RKO (cell line): Measurements from ENCODE around the gene SLC37A4.
"Not testable (repeated sequence)": the region's sequence is repeated elsewhere in the genome, so short reads cannot be mapped to it uniquely, and the experiment has no call there.

Experiments
- DNase-seq: peaks from one replicate; pipeline ENCODE4 v3.0.0-alpha.2; 2016; ENCODE audit warnings: low spot score

SLC37A4 gene

GRCh38 chr11:119017377-119017776 is 13.3 kb downstream of the SLC37A4 start:
- not testable (repeated sequence) for DNase-seq

- DNase-seq: no peak
These were observed 14.3 kb downstream of the SLC37A4 start for GRCh38 chr11:119016216-119017009.

DNA sequence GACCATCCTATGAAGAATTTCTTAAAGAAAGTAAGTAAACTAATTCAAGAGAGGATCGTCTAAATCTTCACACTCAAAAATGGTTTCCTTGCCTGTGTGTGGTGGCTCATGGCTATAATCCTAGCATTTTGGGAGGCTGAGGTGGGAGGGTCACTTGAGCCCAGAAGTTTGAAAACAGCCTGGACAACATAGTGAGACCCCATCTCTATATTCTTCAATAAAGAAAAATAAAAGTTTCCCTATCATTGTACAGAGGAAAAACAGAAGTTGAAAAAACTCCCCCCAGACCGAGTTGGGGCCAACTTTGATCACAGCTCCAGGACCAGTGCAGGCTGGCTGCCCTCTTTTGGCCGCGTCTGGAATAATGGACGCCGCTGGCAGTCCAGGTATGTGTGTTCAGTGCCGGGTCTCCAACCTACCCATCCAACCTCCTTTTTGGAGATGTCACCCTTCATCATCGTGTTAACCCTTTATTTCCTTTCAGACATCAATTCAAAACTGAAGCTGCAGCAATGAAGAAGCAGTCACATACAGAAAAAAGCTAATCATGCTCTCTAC is 15.5 kb downstream of the SLC37A4 start:
- no peak for DNase-seq

GRCh38 chr11:119014209-119014924 is 16.3 kb downstream of the SLC37A4 start:
- no peak for DNase-seq

DNA sequence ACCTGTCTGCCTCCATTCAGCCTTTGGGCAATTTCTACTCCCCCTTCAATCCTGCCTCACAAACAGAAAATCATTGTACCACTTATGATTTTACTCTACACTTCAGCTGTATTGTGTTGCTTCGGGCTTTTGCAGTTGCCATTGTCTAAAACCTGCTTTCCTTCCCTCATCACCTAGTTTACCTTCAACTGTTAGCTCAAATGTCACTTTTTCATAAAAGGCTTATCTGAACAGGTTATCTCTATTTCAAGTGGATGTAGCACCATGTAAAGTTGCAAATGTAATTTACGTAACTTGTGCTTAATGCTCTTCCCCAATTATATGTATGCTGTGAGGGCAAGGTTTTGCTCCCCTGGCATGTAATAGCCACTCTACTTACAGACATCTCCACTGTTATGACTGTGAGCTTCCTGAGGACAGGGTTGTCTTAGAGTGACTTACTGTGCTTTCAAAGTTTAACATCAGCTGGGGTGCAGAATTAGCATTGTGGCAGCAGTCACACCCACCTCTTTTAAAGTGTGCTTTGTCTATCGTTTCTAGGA is 18.0 kb downstream of the SLC37A4 start:
- no peak for DNase-seq

GRCh38 chr11:119011476-119012053 is 19.1 kb downstream of the SLC37A4 start:
- DNase-seq: no peak

DNA sequence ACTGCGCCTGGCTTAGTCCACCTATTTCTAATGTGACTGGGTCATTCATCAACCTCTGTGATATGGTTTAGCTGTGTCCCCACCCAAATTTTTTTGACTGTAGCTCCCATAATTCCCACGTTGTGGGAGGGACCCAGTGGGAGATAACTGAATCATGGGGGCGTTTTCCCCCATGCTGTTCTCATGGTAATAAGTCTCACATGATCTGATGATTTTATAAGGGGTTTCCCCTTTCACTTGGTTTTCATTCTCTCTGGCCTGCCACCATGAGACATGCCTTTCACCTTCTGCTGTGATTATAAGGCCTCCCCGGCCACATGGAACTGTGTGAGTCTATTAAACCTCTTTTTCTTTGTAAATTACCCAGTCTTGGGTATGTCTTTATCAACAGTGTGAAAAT is 24.0 kb downstream of the SLC37A4 start:
- DNase-seq: no peak

- peak; percentile 84 for DNase-seq
These were observed 29.8 kb downstream of the SLC37A4 start for GRCh38 chr11:119000906-119001305.

- DNase-seq: peak; percentile 86
These were observed 31.9 kb downstream of the SLC37A4 start for GRCh38 chr11:118998822-118999221.

GRCh38 chr11:118998388-118998717 is 32.3 kb downstream of the SLC37A4 start:
- no peak for DNase-seq

DNA sequence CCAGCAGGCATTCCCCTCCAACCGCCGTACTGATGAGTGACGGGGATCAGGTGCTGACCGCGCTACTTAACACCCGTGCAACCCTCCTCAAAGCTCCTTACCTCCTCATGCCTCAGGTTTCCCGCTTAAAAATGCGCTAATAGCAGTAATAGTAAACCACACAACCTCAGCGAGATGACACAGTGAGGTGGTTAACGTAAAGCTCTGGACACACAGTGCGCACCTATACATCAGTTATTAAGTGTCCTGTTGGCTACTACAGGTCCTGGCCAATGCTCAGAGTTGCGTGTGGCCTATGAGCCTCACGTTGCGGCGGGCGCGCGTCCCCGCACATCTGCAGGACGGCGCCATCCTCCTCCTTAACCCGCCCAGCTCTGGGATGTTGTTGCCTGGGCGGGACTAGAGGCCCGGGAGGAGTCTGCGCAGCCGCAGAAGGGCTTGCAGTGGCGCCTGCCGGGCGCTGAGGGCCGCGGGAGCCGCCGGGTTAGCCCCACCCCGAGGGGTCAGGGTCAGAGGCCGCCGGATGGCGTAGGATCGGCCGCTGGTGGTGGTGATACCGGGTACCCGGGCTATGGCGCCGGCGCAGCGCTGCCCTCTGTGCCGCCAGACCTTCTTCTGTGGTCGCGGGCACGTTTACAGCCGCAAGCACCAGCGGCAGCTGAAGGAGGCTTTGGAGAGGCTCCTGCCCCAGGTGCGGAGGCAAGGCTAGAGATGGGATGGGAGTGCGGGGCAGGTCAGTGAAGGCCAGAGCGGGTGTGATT is 32.9 kb downstream of the SLC37A4 start, which contains the start of gene CENATAC:
CENATAC (plus strand) TSS at position 512 of the 761 bp plus-strand sequence; CDS start at position 572, 60 bp downstream.
- peak; percentile 94 for DNase-seq

- DNase-seq: peak; percentile 85
These were observed 33.6 kb downstream of the SLC37A4 start for GRCh38 chr11:118996926-118997626.

- DNase-seq: not testable (repeated sequence)
These were observed 39.1 kb downstream of the SLC37A4 start for GRCh38 chr11:118991486-118992038.

- DNase-seq: no peak
These were observed 42.4 kb downstream of the SLC37A4 start for GRCh38 chr11:118988280-118988679.

- no peak for DNase-seq
These were observed 45.9 kb downstream of the SLC37A4 start for GRCh38 chr11:118984825-118985224.

DNA sequence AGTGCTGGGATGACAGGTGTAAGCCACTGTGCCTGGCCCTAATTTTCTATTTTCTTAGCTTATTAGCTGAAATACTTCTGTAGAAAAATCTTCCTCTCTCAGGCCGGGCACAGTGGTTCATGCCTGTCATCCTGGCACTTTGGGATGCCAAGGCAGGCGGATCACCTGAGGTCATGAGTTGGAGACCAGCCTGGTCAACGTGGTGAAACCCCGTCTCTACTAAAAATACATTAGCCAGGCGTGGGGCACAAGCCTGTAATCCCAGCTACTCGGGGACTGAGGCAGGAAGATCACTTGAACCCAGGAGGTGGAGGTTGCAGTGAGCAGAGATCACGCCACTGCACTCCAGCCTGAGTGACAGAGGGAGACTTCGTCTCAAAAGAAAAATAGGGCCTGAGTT is 46.3 kb downstream of the SLC37A4 start:
- DNase-seq: not testable (repeated sequence)

DNA sequence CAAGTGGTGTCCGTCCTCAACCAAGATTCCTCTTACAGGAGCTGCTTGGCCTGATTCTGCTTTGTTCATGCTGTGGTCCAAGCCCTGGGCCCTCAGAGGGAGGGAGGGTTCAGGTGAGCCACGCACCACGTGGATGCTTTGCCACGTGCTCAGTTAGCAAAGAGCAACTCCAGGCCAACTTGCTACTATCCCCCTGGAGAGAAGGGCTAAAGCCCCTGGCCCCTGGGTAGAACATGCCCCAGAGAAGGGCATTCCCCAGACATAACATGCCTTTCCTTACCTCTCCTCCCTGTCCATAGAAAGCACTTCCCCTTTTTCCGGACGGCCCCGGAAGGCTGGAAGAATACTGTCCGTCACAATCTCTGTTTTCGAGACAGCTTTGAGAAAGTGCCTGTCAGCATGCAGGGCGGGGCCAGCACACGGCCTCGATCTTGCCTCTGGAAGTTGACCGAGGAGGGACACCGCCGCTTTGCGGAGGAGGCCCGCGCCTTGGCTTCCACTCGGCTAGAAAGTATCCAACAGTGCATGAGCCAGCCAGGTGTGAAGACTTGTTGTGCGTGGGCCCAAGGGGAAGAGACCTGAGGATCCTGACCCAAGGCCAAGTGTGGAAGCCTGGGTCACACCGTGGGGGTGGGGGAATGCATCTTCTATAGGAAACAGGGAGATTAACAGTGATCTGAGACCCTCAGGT is 50.3 kb downstream of the SLC37A4 start:
- no peak for DNase-seq

GRCh38 chr11:118979434-118979833 is 51.2 kb downstream of the SLC37A4 start:
- no peak for DNase-seq

DNA sequence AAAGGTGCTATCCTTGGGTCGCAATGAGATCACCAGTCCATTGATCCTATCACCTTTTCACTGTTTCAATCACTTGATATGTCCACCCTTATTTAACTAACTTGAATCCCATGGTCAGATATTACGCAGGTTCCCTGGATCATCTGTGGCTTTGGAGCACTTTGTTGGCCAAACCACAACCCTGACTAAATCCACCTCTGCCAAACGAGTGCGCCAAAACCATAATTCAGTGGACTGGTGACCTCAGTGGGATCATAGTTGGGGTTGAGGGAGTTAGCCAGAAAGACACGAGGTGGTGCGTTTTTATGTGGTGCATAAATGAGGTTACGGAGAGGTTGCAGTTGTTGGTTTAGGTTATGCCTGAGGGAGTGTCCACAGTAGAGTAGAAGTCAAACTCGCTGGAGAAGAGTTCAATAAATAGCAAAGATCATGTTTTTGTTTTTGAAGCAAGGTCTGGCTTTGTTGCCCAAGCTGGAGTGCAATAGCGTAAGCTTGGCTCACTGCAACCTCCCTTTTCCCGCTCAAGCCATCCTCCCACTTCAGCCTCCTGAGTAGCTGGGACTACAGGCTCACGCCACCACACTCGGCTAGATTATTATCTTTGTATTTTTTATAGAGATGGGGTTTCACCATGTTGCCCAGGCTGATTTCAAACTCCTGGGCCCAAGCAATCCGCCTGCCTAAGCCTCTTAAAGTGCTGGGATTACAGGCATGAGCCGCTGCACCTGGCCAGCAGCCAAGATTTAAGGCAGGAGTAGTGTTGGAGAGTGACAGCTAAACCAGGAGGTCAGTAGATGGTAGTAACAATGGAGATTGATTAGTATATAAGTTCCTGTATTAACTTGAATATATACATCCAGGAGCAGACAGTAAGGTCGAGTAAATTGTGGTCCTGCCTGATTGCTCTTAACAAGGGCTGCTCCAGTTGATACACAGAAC is 54.6 kb downstream of the SLC37A4 start:
- no peak for DNase-seq
